T-helper 1 cell treated with Interleukin-12 subunit alpha and Interleukin-12 subunit beta and Interleukin-4 antibody, amounts not matched to agents 30 μg/mL and 1 μg/mL, for 36 hours (primary cell): ENCODE data around the gene FUBP3.

Source experiments
- H3K27ac Mint-ChIP-seq: one replicate; pipeline ENCODE4 v1.8.0; 2021; ENCODE audit warnings: mild to moderate bottlenecking, mixed read lengths
- H3K27me3 Mint-ChIP-seq: one replicate; pipeline ENCODE4 v1.8.0; 2021; ENCODE audit warnings: low read depth, mixed read lengths
- H3K36me3 Mint-ChIP-seq: one replicate; pipeline ENCODE4 v1.8.0; 2021; ENCODE audit warnings: low read depth, mixed read lengths
- H3K4me1 Mint-ChIP-seq: one replicate; pipeline ENCODE4 v1.8.0; 2021; ENCODE audit warnings: low read depth, mixed read lengths
- H3K4me3 Mint-ChIP-seq: one replicate; pipeline ENCODE4 v1.8.0; 2021; ENCODE audit warnings: mild to moderate bottlenecking, moderate library complexity, mixed read lengths
- H3K9me3 Mint-ChIP-seq: one replicate; pipeline ENCODE4 v1.8.0; 2021; ENCODE audit warnings: mixed read lengths

FUBP3 gene

DNA sequence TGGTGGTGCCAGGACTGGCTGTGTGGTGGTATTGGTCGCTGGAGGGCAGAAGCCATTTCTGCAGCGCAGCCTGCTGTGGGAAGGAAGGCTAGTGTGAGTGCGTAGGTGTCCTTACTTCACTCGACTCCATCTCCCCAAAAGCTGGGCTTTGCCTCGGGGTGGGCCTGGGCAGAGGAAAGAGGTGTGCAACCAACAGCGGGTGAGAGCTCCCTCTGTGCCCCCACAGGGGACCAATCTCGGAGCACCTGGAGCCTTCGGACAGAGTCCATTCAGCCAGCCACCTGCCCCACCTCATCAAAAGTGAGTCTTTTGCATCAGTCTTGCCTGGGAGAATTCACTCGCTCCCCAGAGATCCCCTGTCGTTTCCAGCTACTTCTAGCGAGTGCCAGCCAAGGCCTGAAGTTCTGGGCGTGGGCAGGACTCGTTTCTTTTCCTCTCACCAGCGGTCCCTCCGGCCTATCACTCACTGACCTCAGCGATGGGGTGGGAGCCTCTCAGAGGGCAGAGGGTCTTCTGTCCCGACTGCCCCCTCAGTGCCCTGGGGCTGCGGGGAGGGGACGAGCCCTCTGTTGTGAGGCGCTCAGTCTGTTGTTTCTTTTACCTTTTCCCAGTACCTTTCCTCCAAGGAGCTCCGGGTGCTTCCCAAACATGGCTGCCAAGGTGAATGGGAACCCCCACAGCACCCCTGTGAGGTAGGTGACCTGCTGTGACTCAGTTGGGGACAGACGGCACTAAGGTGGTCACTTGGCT is 52.1 kb downstream of the FUBP3 start:
- Mint-ChIP-seq H3K36me3 (peaks cover 20% of the 10 kb centered on the region), H3K27ac (no peak overlapping the region), H3K4me1 (no peaks in the 10 kb centered on the region), H3K27me3 (no peaks in the 10 kb centered on the region), H3K4me3 (no peak overlapping the region), H3K9me3 (no peaks in the 10 kb centered on the region)

DNA sequence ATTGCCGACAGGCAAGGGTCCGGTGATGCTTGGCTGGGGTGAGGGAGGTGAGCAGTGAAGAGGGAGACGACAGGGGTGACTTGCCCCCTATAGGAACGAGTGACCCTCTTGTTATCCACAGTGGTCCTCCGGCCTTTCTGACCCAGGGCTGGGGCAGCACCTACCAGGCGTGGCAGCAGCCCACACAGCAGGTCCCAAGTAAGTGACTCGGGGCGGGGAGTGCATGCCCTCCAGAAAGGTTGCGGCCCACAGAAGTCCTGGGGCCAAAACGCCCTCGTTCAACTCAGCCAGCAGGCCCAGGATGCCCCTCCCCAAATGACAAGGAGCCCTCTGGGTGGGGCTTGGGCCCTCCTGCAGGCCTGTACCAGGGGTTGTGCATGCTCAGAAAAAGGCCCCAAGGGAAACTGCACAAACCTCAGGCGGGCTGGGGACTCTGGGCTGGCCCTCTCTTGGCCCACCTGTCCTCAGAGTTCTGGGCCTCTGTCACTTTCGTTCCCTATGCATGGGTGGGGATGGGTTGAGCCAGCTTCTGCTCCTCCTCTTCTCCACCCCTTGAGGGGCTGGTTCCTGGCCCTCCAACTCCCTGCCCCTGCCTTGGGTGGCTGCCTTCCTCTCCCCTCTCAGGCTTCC is 52.8 kb downstream of the FUBP3 start:
- Mint-ChIP-seq H3K9me3 (no peaks in the 10 kb centered on the region), H3K27ac (no peak overlapping the region), H3K27me3 (no peaks in the 10 kb centered on the region), H3K4me3 (no peak overlapping the region), H3K36me3 (peaks cover 17% of the 10 kb centered on the region), H3K4me1 (no peaks in the 10 kb centered on the region)

- Mint-ChIP-seq H3K36me3 (peaks cover 17% of the 10 kb centered on the region), H3K4me1 (no peaks in the 10 kb centered on the region), H3K4me3 (no peak overlapping the region), H3K27me3 (no peaks in the 10 kb centered on the region), H3K27ac (no peak overlapping the region), H3K9me3 (no peaks in the 10 kb centered on the region)
These were observed 53.5 kb downstream of the FUBP3 start for GRCh38 chr9:130632841-130633240.

- Mint-ChIP-seq H3K4me1 (no peaks in the 10 kb centered on the region), H3K4me3 (no peak overlapping the region), H3K27me3 (no peaks in the 10 kb centered on the region), H3K36me3 (peaks cover 17% of the 10 kb centered on the region), H3K9me3 (no peaks in the 10 kb centered on the region), H3K27ac (no peak overlapping the region)
These were observed 54.2 kb downstream of the FUBP3 start for GRCh38 chr9:130633336-130634190.

- no peaks in the 10 kb centered on the region for H3K4me1 Mint-ChIP-seq
- peaks cover 17% of the 10 kb centered on the region for H3K36me3 Mint-ChIP-seq
- H3K27me3 Mint-ChIP-seq: no peaks in the 10 kb centered on the region
- no peaks in the 10 kb centered on the region for H3K9me3 Mint-ChIP-seq
- no peak overlapping the region for H3K4me3 Mint-ChIP-seq
- H3K27ac Mint-ChIP-seq: no peak overlapping the region
These were observed 54.9 kb downstream of the FUBP3 start for GRCh38 chr9:130634191-130634768.

DNA sequence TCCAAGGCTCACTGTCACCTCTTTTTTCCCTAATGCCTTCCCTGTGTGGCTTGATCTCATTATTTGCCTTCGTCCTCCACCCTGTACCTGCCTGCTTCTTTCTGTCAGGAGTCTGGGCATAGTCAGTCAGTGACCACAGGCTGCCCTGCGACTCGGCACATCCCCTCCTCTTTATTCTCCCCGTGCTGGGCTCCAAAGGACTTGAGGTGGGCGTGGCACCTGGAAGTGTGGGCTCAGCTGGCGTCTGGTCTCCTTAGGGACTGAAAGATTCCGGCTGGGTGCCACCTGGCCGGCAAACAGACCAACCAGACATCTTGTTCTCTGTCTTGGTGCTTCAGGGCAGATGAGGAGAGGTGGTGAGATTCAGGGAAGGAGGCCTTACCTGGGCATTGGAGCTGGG is 55.4 kb downstream of the FUBP3 start:
- Mint-ChIP-seq H3K9me3 (no peaks in the 10 kb centered on the region), H3K4me3 (no peak overlapping the region), H3K27me3 (no peaks in the 10 kb centered on the region), H3K36me3 (peaks cover 17% of the 10 kb centered on the region), H3K4me1 (no peaks in the 10 kb centered on the region), H3K27ac (no peak overlapping the region)

DNA sequence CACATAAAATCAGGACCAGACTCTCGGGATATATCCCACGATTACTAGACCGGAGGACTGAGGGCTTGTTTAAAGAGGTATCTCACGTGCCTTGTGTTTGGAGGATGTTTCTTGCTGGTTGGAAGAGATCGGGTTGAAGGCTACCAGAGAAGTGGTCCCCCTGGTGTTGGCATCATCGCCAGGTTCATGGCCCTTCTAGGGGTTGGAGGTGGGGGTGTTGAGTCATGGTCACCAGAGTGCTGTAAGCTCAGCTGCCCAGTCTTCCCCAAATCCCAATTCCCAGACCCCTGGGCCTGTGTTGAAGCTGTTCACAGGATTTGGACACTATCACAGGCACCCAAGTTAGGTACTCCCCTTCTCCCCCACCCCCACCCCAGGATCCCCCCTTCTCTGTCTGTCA is 55.9 kb downstream of the FUBP3 start:
- Mint-ChIP-seq H3K27me3 (no peaks in the 10 kb centered on the region), H3K9me3 (no peaks in the 10 kb centered on the region), H3K36me3 (peaks cover 15% of the 10 kb centered on the region), H3K27ac (no peak overlapping the region), H3K4me3 (no peak overlapping the region), H3K4me1 (no peaks in the 10 kb centered on the region)

DNA sequence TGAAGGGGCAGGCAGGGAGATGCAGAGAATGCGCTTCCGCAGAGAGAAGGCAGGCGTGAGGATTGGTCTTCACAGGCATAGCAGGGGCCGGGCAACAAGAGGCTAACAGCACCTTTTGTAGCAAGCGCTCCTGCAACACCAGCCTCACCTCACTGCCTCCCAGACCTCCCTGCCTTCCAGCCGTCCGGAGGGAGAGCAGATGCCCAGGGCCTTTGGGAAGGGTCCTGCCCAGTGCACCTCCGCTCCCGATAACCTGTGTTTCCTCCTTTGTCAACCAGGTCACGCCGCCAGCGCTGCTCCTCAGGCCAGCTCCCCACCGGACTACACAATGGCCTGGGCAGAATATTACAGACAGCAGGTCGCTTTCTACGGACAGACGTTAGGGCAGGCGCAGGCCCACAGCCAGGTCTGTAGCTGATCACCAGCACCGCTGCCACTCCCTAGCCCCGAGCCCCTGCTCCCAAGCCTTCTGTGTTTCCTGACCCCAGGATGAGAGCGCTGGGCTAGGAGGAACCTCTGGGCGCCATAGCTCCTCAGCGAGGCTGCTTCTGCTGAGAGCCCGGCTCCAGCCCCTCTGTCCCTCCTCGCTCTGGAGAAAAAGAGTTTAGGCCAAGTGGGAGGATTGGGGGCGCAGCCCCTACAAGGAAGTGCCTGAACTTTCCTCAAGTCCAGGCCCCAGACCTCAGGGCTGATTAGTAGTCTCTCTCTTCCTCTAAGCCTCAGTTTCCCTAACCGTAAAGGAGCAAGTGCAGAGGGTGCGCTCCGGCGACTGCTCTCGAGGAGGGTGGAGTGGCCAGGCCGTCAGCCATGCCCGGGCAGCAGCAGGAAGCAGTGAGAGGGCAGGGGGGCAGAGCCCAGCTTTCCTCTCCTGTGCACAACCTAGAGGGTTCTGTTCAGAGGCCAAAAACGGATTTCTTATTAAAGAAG is 56.6 kb downstream of the FUBP3 start:
- Mint-ChIP-seq H3K27ac (no peak overlapping the region), H3K27me3 (no peaks in the 10 kb centered on the region), H3K4me1 (no peaks in the 10 kb centered on the region), H3K36me3 (peaks cover 13% of the 10 kb centered on the region), H3K4me3 (no peak overlapping the region), H3K9me3 (no peaks in the 10 kb centered on the region)

- H3K4me1 Mint-ChIP-seq: no peaks in the 10 kb centered on the region
- H3K27ac Mint-ChIP-seq: no peak overlapping the region
- H3K27me3 Mint-ChIP-seq: no peaks in the 10 kb centered on the region
- peaks cover 10% of the 10 kb centered on the region for H3K36me3 Mint-ChIP-seq
- no peaks in the 10 kb centered on the region for H3K9me3 Mint-ChIP-seq
- no peak overlapping the region for H3K4me3 Mint-ChIP-seq
These were observed 57.3 kb downstream of the FUBP3 start for GRCh38 chr9:130636648-130637020.

DNA sequence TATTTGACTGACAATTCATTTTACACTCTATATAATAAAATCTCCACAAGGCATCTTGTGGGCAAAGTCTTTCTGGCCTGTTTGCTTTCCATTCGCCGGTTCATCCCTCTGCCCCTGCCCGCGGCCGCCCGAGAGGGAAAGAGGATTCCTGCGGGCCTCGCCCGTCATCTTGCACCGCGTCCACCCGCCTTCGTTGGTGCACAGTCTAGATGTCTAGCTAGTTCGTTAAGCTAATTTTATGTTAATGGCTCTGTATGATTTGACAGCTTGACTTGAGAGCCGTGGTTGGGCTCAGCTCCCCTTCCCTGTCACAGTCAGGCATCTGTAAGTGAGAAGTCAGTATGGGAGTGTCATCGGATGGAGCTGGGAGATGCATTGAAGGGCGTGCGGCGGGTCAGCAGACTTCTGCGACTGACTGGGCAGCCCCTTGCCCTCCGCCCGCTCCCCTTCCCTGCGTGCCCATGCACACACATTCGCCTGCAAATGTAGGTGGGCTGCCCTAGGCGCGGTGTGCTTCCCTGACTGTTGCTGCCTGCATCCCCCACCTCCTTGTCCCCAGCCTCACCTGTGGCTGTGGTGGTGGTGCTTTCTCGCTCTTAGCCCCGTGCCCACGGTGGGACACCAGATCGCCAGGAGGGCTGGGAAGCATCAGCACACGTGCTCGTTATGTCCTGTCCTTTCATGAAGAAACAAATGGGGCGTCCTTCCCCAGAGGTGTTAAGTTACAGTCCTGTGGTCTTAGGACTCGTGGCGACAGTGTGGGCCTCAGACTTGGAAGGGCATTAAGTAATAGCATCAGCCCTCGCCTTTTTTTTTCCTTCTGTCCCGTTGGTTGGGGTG is 59.1 kb downstream of the FUBP3 start:
- no peak overlapping the region for H3K4me3 Mint-ChIP-seq
- H3K27ac Mint-ChIP-seq: no peak overlapping the region
- no peaks in the 10 kb centered on the region for H3K4me1 Mint-ChIP-seq
- peaks cover 5% of the 10 kb centered on the region for H3K36me3 Mint-ChIP-seq
- no peaks in the 10 kb centered on the region for H3K27me3 Mint-ChIP-seq
- H3K9me3 Mint-ChIP-seq: no peaks in the 10 kb centered on the region

GRCh38 chr9:130639124-130639765 is 59.9 kb downstream of the FUBP3 start:
- Mint-ChIP-seq H3K4me3 (no peak overlapping the region), H3K27ac (no peak overlapping the region), H3K4me1 (no peaks in the 10 kb centered on the region), H3K9me3 (no peaks in the 10 kb centered on the region), H3K36me3 (peaks cover 5% of the 10 kb centered on the region), H3K27me3 (no peaks in the 10 kb centered on the region)

GRCh38 chr9:130639866-130640555 is 60.6 kb downstream of the FUBP3 start:
- no peak overlapping the region for H3K27ac Mint-ChIP-seq
- peaks cover under 1% of the 10 kb centered on the region for H3K36me3 Mint-ChIP-seq
- H3K9me3 Mint-ChIP-seq: no peaks in the 10 kb centered on the region
- H3K27me3 Mint-ChIP-seq: no peaks in the 10 kb centered on the region
- H3K4me3 Mint-ChIP-seq: no peak overlapping the region
- no peaks in the 10 kb centered on the region for H3K4me1 Mint-ChIP-seq
